Testis (tissue), 2 donors: Measurements from ENCODE around the gene FAM3B.

Source experiments
- POLR2A ChIP-seq: fragments of 450-650 bp; IDR thresholded peaks from one replicate; pipeline ENCODE4 v1.6.1; 2017; ENCODE audit warnings: antibody characterized with exemption, mild to moderate bottlenecking, moderate library complexity
- TF ChIP-seq, protein P1 (sequence below), 3 experiments: fragments of 450-650 bp in 2 of 3; fragments of 200-600 bp in 1 of 3; sonication (generic) in 1 of 3; IDR thresholded peaks; one replicate each; pipeline ENCODE4 v1.5.1; 2016 to 2019; ENCODE audit warnings: antibody characterized with exemption in 3 of 3, mild to moderate bottlenecking in 2 of 3, moderate library complexity in 1 of 3

DNA sequence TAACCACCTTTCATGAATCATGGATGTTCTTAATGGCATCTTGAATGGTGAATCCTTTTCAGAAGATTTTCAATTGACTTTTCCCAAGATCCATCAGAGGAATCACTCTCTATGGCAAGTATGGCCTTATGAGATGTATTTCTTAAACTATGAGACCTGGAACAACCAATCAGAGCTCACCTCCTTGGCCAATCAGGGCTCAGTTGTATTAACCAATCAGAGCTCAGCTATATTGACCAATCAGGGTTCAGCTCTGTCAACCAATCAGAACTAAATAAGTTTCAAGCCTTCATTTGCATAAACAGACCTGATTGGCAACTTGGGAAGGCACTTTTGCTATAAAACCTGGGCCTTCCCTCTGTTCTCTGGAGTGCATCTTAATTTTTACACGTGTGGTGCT is 13.6 kb upstream of the FAM3B start:
- TF ChIP-seq, protein P1, sequence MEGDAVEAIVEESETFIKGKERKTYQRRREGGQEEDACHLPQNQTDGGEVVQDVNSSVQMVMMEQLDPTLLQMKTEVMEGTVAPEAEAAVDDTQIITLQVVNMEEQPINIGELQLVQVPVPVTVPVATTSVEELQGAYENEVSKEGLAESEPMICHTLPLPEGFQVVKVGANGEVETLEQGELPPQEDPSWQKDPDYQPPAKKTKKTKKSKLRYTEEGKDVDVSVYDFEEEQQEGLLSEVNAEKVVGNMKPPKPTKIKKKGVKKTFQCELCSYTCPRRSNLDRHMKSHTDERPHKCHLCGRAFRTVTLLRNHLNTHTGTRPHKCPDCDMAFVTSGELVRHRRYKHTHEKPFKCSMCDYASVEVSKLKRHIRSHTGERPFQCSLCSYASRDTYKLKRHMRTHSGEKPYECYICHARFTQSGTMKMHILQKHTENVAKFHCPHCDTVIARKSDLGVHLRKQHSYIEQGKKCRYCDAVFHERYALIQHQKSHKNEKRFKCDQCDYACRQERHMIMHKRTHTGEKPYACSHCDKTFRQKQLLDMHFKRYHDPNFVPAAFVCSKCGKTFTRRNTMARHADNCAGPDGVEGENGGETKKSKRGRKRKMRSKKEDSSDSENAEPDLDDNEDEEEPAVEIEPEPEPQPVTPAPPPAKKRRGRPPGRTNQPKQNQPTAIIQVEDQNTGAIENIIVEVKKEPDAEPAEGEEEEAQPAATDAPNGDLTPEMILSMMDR (IDR thresholded peaks at IDR 0.05), result no peak
- no peak for TF ChIP-seq POLR2A
